Measurements from ENCODE around the gene KRT37.
"Not testable (repeated sequence)": the region's sequence is repeated elsewhere in the genome, so short reads cannot be mapped to it uniquely, and the experiment has no call there.

KRT37 gene

GRCh38 chr17:41437254-41437653 is 12.9 kb upstream of the KRT37 start:
- in situ Hi-C loops (cut with MboI; ENCODE audit: low sequenced_read_pairs): no loop called here

GRCh38 chr17:41434415-41434814 is 10.0 kb upstream of the KRT37 start:
- in situ Hi-C loops (cut with MboI; ENCODE audit: low sequenced_read_pairs): no loop called here

GRCh38 chr17:41434005-41434404 is 9.6 kb upstream of the KRT37 start:
- in situ Hi-C loops (cut with MboI; ENCODE audit: low sequenced_read_pairs): no loop called here

GRCh38 chr17:41433586-41433985 is 9.2 kb upstream of the KRT37 start:
- in situ Hi-C loops (cut with MboI; ENCODE audit: low sequenced_read_pairs): no loop called here

- in situ Hi-C loops (cut with MboI; ENCODE audit: low sequenced_read_pairs): not testable (repeated sequence)
These were observed 6.0 kb upstream of the KRT37 start for GRCh38 chr17:41430376-41430775.

- in situ Hi-C loops (cut with MboI; ENCODE audit: low sequenced_read_pairs): no loop called here
These were observed 5.3 kb upstream of the KRT37 start for GRCh38 chr17:41429667-41430066.

GRCh38 chr17:41428591-41429291 is 4.4 kb upstream of the KRT37 start:
- in situ Hi-C loops (cut with MboI; ENCODE audit: low sequenced_read_pairs): no loop called here

GRCh38 chr17:41422586-41422985 is 1.8 kb downstream of the KRT37 start:
- in situ Hi-C loops (cut with MboI; ENCODE audit: low sequenced_read_pairs): not testable (repeated sequence)

- in situ Hi-C loops (cut with MboI; ENCODE audit: low sequenced_read_pairs): no loop called here
These were observed 2.8 kb downstream of the KRT37 start for GRCh38 chr17:41421617-41422016.

- in situ Hi-C loops (cut with MboI; ENCODE audit: low sequenced_read_pairs): no loop called here
These were observed 3.3 kb downstream of the KRT37 start for GRCh38 chr17:41421116-41421515.

GRCh38 chr17:41420134-41420533 is 4.3 kb downstream of the KRT37 start:
- in situ Hi-C loops (cut with MboI; ENCODE audit: low sequenced_read_pairs): no loop called here

GRCh38 chr17:41419716-41420115 is 4.7 kb downstream of the KRT37 start:
- in situ Hi-C loops (cut with MboI; ENCODE audit: low sequenced_read_pairs): no loop called here

- in situ Hi-C loops (cut with MboI; ENCODE audit: low sequenced_read_pairs): no loop called here
These were observed 6.1 kb downstream of the KRT37 start for GRCh38 chr17:41418116-41418860.

GRCh38 chr17:41417576-41418015 is 6.8 kb downstream of the KRT37 start:
- in situ Hi-C loops (cut with MboI; ENCODE audit: low sequenced_read_pairs): no loop called here

GRCh38 chr17:41417127-41417526 is 7.3 kb downstream of the KRT37 start:
- in situ Hi-C loops (cut with MboI; ENCODE audit: low sequenced_read_pairs): no loop called here

GRCh38 chr17:41416479-41416878 is 7.9 kb downstream of the KRT37 start:
- in situ Hi-C loops (cut with MboI; ENCODE audit: low sequenced_read_pairs): no loop called here

GRCh38 chr17:41415833-41416335 is 8.5 kb downstream of the KRT37 start:
- in situ Hi-C loops (cut with MboI; ENCODE audit: low sequenced_read_pairs): no loop called here

- in situ Hi-C loops (cut with MboI; ENCODE audit: low sequenced_read_pairs): no loop called here
These were observed 9.0 kb downstream of the KRT37 start for GRCh38 chr17:41415411-41415810.

- in situ Hi-C loops (cut with MboI; ENCODE audit: low sequenced_read_pairs): no loop called here
These were observed 10.4 kb downstream of the KRT37 start for GRCh38 chr17:41413982-41414381.

- in situ Hi-C loops (cut with MboI; ENCODE audit: low sequenced_read_pairs): no loop called here
These were observed 10.9 kb downstream of the KRT37 start for GRCh38 chr17:41413353-41413957.

GRCh38 chr17:41411072-41411840 is 13.1 kb downstream of the KRT37 start:
- in situ Hi-C loops (cut with MboI; ENCODE audit: low sequenced_read_pairs): no loop called here

Measured in HL-60/S4 (cell line).